ENCODE measurements around the gene NKIRAS1. TPM values are rescaled to one million over a fixed set of nuclear protein-coding genes. Genes with fewer than 3 reads are reported as not detected.
A peak's percentile ranks its signal among the peaks of the same experiment; 100 is the strongest.
"Not testable (repeated sequence)": the region's sequence is repeated elsewhere in the genome, so short reads cannot be mapped to it uniquely, and the experiment has no call there.

Gene NKIRAS1
- total RNA-seq, 2 experiments from 2014 or later = 4.0 to 4.7 TPM

- H3K36me3 ChIP-seq (ENCODE audit: insufficient read depth, low read length); H3K9me3 ChIP-seq (ENCODE audit: low read length); H2AFZ ChIP-seq (ENCODE audit: low read length); H3K4me3 ChIP-seq (ENCODE audit: low read depth, low read length, poor library complexity, severe bottlenecking); H3K27ac ChIP-seq (ENCODE audit: low read depth, low read length, poor library complexity, severe bottlenecking); intact Hi-C loops (cut with micrococcal nuclease; ENCODE audit: unreplicated experiment); H3K9me2 ChIP-seq (ENCODE audit: insufficient read depth, low read length); H4K20me1 ChIP-seq (ENCODE audit: insufficient read depth, low read length); H3K4me2 ChIP-seq (ENCODE audit: low read length); CTCF ChIA-PET (ENCODE audit: unreplicated experiment); DNase-seq (ENCODE audit: low spot score); BruUV-seq (replicated peaks): not testable (repeated sequence)
- H3K4me1 ChIP-seq (ENCODE audit: insufficient read depth, low read length, poor library complexity, severe bottlenecking) = peaks cover 23% of the 10 kb centered on the region
- H3K79me2 ChIP-seq (ENCODE audit: insufficient read depth, low read depth, low read length) = peaks cover 39% of the 10 kb centered on the region; the same call in 1 of the 2 replicates
- POLR2A ChIA-PET = interaction anchor here (0.6 to 1.2 kb wide), 2 partner anchors 24 to 66 kb away, joined by 3 read pairs; no protein-coding TSS in a partner anchor
These were observed 46.1 kb downstream of the NKIRAS1 start for GRCh38 chr3:23870663-23871043.

GRCh38 chr3:23869977-23870662, 46.7 kb downstream of the NKIRAS1 start:
- peaks cover 35% of the 10 kb centered on the region; the same call in 1 of the 2 replicates for H3K79me2 ChIP-seq (ENCODE audit: insufficient read depth, low read depth, low read length)
- CTCF ChIA-PET (ENCODE audit: unreplicated experiment) = interaction anchor here (0.6 kb wide), 1 partner anchor 1239 kb away, joined by 3 read pairs; no protein-coding TSS in a partner anchor
- no peak overlapping the region for H3K4me2 ChIP-seq (ENCODE audit: low read length)
- BruUV-seq (replicated peaks) = no TSS peak
- H3K4me3 ChIP-seq (ENCODE audit: low read depth, low read length, poor library complexity, severe bottlenecking) = no peak overlapping the region
- no peak for DNase-seq (ENCODE audit: low spot score)
- no peaks in the 10 kb centered on the region for H3K9me2 ChIP-seq (ENCODE audit: insufficient read depth, low read length)
- no peak for TF ChIP-seq CTCF (conservative IDR thresholded peaks at IDR 0.05; ENCODE audit: low read length)
- TF ChIP-seq EZH2phosphoT487 (IDR thresholded peaks at IDR 0.05; ENCODE audit: borderline replicate concordance, low read depth, low read length) = no peak
- no peaks in the 10 kb centered on the region for H3K9me3 ChIP-seq (ENCODE audit: low read length)
- H3K36me3 ChIP-seq (ENCODE audit: insufficient read depth, low read length) = no peaks in the 10 kb centered on the region
- H2AFZ ChIP-seq (ENCODE audit: low read length) = no peak overlapping the region
- no peak overlapping the region for H3K27ac ChIP-seq (ENCODE audit: low read depth, low read length, poor library complexity, severe bottlenecking)
- intact Hi-C loops (cut with micrococcal nuclease; ENCODE audit: unreplicated experiment) = no loop called here
- POLR2A ChIA-PET = interaction anchor here (0.6 to 1.4 kb wide), 10 partner anchors 9 to 277 kb away, joined by 3 to 16 read pairs (median 3); no protein-coding TSS in a partner anchor
- 0 out of 2 replicates have a peak, but pooled peaks cover 11% of the 10 kb centered on the region for H4K20me1 ChIP-seq (ENCODE audit: insufficient read depth, low read length)
- peaks cover 28% of the 10 kb centered on the region for H3K4me1 ChIP-seq (ENCODE audit: insufficient read depth, low read length, poor library complexity, severe bottlenecking)

- no peak for DNase-seq (ENCODE audit: low spot score)
- intact Hi-C loops (cut with micrococcal nuclease; ENCODE audit: unreplicated experiment) = loop anchor here (2.0 kb wide), 1 partner anchor 59 kb away; no protein-coding TSS in a partner anchor
- Histone ChIP-seq H2AFZ (ENCODE audit: low read length) (no peak overlapping the region), H3K4me1 (ENCODE audit: insufficient read depth, low read length, poor library complexity, severe bottlenecking) (peaks cover 29% of the 10 kb centered on the region), H3K36me3 (ENCODE audit: insufficient read depth, low read length) (peaks cover 5% of the 10 kb centered on the region; the same call in 1 of the 2 replicates), H3K4me3 (ENCODE audit: low read depth, low read length, poor library complexity, severe bottlenecking) (no peak overlapping the region), H3K27ac (ENCODE audit: low read depth, low read length, poor library complexity, severe bottlenecking) (no peak overlapping the region), H4K20me1 (ENCODE audit: insufficient read depth, low read length) (0 out of 2 replicates have a peak, but pooled peaks cover 11% of the 10 kb centered on the region), H3K4me2 (ENCODE audit: low read length) (peak overlapping the region; percentile 25; the same call in 1 of the 2 replicates), H3K79me2 (ENCODE audit: insufficient read depth, low read depth, low read length) (peaks cover 31% of the 10 kb centered on the region; the same call in 1 of the 2 replicates), H3K9me2 (ENCODE audit: insufficient read depth, low read length) (no peaks in the 10 kb centered on the region), H3K9me3 (ENCODE audit: low read length) (no peaks in the 10 kb centered on the region)
- TF ChIP-seq CTCF (conservative IDR thresholded peaks at IDR 0.05; ENCODE audit: low read length) (no peak), EZH2phosphoT487 (IDR thresholded peaks at IDR 0.05; ENCODE audit: borderline replicate concordance, low read depth, low read length) (no peak)
- ChIA-PET CTCF (ENCODE audit: unreplicated experiment) (no interaction called here), POLR2A (no interaction called here)
- BruUV-seq (replicated peaks) = TSS peak; percentile 28
These were observed 49.0 kb downstream of the NKIRAS1 start for GRCh38 chr3:23867838-23868237.

All from OCI-LY7 (cell line).